ENCODE measurements around the gene APBA1.

APBA1 gene

DNA sequence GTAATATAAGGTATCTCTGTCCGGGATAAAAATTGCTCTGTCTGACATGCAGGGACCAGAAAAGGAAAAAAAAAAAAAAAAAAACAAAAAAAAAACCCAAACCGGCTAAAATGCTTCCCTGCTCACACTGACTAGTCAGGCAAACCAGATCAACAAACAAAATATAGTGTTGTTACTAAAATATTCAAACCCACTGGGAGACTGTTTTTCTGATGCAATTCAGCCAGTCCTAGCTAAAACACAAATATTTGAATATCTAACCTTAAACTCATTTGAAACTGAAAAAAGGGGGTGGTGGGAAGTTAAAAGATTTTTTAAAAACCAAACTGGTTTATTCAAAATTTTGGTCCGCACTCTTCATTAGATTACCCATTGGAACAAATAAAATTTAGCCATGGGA is 61.0 kb downstream of the APBA1 start:
- H3K9me3 ChIP-seq, result no peaks in the 10 kb centered on the region
- H3K4me3 ChIP-seq (ENCODE audit: low read depth in 1 of 2, low read length in 1 of 2), result no peak overlapping the region
- H3K27ac ChIP-seq, result no peak overlapping the region
- H3K27me3 ChIP-seq, result no peaks in the 10 kb centered on the region
- TF ChIP-seq CTCF (IDR thresholded peaks at IDR 0.05), result no peak
- H3K36me3 ChIP-seq, result no peaks in the 10 kb centered on the region
- H3K4me1 ChIP-seq (ENCODE audit: control insufficient read depth in 1 of 2, insufficient read depth in 1 of 2, low read depth in 1 of 2, low read length in 1 of 2), result no peaks in the 10 kb centered on the region

DNA sequence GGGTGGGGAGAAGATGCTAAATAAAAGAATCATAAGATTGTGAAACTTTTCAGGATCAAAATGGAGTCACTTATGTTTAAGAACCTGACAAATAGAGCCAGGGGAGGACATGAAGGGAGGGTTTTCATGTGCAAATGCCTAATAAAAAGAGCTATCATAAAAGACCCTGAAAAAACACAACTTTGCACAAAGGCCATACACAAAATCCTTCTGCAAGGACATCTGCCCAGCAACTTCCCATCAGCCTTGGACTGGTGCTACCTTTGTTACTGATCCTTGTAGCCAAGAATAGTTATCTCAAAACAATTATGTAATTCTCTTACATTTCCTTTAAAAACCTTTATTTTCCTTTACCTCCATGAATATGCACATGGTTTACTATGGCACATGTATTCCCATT is 63.0 kb downstream of the APBA1 start:
- Histone ChIP-seq H3K36me3 (no peaks in the 10 kb centered on the region), H3K4me1 (ENCODE audit: control insufficient read depth in 1 of 2, insufficient read depth in 1 of 2, low read depth in 1 of 2, low read length in 1 of 2) (no peaks in the 10 kb centered on the region), H3K27me3 (no peaks in the 10 kb centered on the region), H3K27ac (no peak overlapping the region), H3K4me3 (ENCODE audit: low read depth in 1 of 2, low read length in 1 of 2) (no peak overlapping the region), H3K9me3 (no peaks in the 10 kb centered on the region)
- TF ChIP-seq CTCF (IDR thresholded peaks at IDR 0.05), result no peak

- no peaks in the 10 kb centered on the region for H3K27me3 ChIP-seq
- H3K9me3 ChIP-seq, result no peaks in the 10 kb centered on the region
- no peak for TF ChIP-seq CTCF (IDR thresholded peaks at IDR 0.05)
- H3K4me3 ChIP-seq (ENCODE audit: low read depth in 1 of 2, low read length in 1 of 2), result no peak overlapping the region
- H3K27ac ChIP-seq, result no peak overlapping the region
- no peaks in the 10 kb centered on the region for H3K4me1 ChIP-seq (ENCODE audit: control insufficient read depth in 1 of 2, insufficient read depth in 1 of 2, low read depth in 1 of 2, low read length in 1 of 2)
- H3K36me3 ChIP-seq, result no peaks in the 10 kb centered on the region
These were observed 66.1 kb downstream of the APBA1 start for GRCh38 chr9:69606089-69606488.

GRCh38 chr9:69605406-69605805 is 66.8 kb downstream of the APBA1 start:
- no peaks in the 10 kb centered on the region for H3K36me3 ChIP-seq
- H3K4me3 ChIP-seq (ENCODE audit: low read depth in 1 of 2, low read length in 1 of 2), result no peak overlapping the region
- H3K27me3 ChIP-seq, result no peaks in the 10 kb centered on the region
- no peak overlapping the region for H3K27ac ChIP-seq
- H3K4me1 ChIP-seq (ENCODE audit: control insufficient read depth in 1 of 2, insufficient read depth in 1 of 2, low read depth in 1 of 2, low read length in 1 of 2), result no peaks in the 10 kb centered on the region
- TF ChIP-seq CTCF (IDR thresholded peaks at IDR 0.05), result no peak
- H3K9me3 ChIP-seq, result no peaks in the 10 kb centered on the region

DNA sequence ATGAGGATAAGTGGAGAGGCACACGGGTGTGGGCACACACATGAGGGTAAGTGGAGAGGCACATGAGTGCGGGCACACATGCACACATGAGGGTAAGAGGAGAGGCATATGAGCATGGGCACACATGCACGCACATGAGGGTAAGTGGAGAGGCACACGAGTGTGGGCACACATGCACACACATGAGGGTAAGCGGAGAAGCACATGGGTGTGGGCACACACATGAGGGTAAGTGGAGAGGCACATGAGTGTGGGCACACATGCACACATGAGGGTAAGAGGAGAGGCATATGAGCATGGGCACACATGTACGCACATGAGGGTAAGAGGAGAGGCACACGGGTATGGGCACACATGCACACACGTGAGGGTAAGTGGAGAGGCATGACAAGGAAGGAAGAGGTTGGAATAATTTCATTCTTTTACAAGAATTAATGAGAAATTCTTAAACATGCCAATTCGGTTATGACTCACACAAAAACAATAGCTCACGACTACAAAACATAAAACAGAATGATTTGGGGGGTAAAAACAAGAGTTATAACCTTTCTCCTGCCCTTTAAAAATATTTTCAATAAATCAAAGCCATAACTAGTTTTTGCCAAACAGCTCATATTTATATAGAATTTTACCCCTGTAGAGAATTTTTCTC is 67.5 kb downstream of the APBA1 start:
- H3K27me3 ChIP-seq, result no peaks in the 10 kb centered on the region
- no peak for TF ChIP-seq CTCF (IDR thresholded peaks at IDR 0.05)
- H3K27ac ChIP-seq, result no peak overlapping the region
- H3K36me3 ChIP-seq, result no peaks in the 10 kb centered on the region
- H3K4me1 ChIP-seq (ENCODE audit: control insufficient read depth in 1 of 2, insufficient read depth in 1 of 2, low read depth in 1 of 2, low read length in 1 of 2), result no peaks in the 10 kb centered on the region
- no peak overlapping the region for H3K4me3 ChIP-seq (ENCODE audit: low read depth in 1 of 2, low read length in 1 of 2)
- H3K9me3 ChIP-seq, result no peaks in the 10 kb centered on the region

- no peak for TF ChIP-seq CTCF (IDR thresholded peaks at IDR 0.05)
- H3K9me3 ChIP-seq, result no peaks in the 10 kb centered on the region
- no peaks in the 10 kb centered on the region for H3K36me3 ChIP-seq
- H3K27me3 ChIP-seq, result no peaks in the 10 kb centered on the region
- no peak overlapping the region for H3K27ac ChIP-seq
- H3K4me1 ChIP-seq (ENCODE audit: control insufficient read depth in 1 of 2, insufficient read depth in 1 of 2, low read depth in 1 of 2, low read length in 1 of 2), result no peaks in the 10 kb centered on the region
- no peak overlapping the region for H3K4me3 ChIP-seq (ENCODE audit: low read depth in 1 of 2, low read length in 1 of 2)
These were observed 68.5 kb downstream of the APBA1 start for GRCh38 chr9:69603656-69604055.
